ENCODE measurements around the gene GRAMD1A.
"Not testable (repeated sequence)": the region's sequence is repeated elsewhere in the genome, so short reads cannot be mapped to it uniquely, and the experiment has no call there.

Gene GRAMD1A

DNA sequence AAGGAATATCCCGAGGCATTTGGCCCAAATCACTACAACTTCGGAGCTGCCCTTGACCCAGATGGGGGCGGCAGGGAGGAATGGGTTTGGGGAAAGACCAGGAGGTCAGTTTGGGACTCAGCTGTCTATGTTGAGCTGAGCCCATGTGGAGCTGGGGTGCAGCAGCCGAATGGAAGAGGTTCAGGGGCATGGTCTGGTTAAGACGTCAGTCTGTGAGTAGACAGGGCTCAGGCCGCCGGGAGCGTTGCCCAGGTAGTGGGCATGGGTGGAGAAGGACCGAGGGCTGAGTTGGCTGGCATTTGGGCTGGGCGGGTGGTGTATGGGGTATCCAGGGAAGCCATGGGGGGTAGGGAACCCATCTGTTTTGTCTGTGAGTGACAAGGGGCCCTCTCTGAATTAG, 20.9 kb downstream of the GRAMD1A start:
- DNase-seq, result no peak

DNA sequence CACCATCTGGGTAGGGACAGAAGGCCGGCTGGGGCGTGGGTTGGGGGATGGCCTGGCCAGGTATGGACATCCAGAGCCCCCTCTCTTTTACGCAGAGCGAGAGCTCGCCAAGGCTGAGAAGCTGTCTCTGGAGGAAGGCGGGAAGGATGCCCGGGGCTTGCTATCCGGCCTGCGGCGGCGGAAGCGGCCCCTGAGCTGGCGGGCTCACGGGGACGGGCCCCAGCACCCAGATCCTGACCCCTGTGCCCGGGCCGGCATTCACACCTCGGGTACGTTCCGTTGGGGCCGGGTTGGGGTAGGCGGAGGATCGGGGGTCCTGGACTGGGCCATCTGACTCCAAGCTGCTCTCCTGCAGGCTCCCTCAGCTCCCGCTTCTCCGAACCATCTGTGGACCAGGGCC, 21.5 kb downstream of the GRAMD1A start:
- DNase-seq, result no peak

DNA sequence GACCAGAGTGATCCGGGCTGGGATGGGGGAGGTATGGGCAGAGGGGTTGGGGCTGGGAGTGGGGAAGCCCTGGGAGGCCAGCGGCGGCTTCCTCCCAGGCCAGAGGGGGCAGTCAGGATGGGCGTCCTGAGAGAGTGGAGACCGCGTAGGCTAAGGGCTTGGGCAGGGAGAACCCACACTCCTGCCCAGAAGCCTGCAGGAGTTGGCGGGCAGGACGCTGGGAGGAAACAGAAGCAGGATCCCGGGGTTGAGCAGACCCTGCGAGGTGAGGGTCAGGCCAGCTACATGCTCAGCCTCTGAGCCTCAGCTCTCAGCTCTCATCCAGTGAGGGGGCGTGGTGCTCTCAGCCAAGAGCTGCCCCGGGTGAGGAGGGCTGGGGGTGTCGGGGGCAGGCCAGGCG, 22.3 kb downstream of the GRAMD1A start:
- no peak for DNase-seq

DNA sequence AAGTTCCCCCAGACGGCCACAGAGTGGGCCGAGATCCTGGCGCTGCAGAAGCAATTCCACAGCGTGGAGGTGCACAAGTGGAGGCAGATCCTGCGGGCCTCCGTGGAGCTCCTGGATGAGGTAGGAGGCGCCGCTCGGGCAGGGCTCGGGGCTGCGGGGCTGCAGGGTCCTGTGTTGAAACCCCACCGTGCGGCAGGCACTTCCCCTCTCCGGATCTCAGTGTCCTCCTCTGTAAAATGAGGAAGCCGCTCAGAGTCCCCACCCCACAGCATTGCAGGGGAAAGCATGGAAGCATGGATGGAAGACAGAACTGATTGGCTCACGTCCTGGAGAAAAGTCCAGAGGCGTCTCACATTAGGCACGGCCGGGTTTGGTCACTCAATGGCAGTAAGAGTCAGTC, 23.3 kb downstream of the GRAMD1A start:
- DNase-seq, result no peak

DNA sequence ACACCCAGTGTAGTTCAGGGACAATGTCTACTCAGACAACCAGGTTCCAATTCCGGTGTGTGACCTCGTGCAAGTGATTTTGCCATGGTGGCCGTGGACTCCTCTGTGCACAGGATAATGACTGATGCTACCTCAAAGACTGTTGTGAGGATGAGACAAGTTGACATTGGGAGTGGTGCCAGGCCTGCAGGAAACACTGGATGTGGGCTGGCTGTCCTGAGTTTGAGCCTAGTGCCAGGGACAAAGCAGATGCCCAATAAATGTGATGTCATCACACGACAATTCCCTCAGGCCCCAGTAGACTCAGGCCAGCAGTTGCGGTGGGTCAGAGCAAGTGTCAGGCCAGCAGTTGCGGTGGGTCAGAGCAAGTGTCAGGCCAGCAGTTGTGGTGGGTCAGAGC, 24.0 kb downstream of the GRAMD1A start:
- no peak for DNase-seq

DNA sequence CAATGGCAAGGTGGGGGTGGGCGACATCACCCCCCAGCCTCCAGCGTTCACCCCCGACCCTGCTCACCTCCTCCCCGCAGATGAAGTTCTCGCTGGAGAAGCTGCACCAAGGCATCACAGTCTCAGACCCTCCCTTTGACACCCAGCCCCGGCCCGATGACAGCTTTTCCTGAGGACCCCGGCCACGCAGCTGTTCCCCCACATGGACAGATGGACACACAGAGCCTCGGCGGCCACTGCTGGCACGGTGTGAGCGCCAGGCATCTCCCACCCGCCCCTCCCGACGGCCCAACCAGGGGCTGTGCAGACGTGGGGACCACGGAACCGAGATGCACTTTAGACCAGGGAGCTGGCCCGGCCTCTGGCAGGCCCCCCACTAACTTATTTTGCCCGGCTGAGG, 25.8 kb downstream of the GRAMD1A start:
- DNase-seq, result no peak

DNA sequence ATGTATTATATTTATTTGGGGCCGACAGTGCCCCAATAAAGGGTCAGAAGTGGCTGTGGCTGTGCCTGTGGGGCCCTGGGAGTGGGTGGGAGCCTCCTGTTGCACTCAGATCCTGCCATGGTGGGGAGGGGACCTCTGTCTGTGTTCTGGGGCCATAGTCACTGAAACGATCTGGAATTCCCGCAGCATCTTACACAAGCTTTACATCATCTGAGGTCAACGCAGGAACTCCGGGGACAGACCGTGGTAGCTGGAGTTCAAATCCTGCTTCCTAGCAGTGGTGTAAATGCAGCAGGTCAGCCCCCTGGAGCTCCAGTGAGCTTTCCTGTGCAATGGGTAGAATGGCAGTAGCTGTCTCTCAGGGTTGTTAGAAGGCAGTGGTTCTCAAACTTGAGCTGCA, 26.3 kb downstream of the GRAMD1A start:
- DNase-seq, result no peak

DNA sequence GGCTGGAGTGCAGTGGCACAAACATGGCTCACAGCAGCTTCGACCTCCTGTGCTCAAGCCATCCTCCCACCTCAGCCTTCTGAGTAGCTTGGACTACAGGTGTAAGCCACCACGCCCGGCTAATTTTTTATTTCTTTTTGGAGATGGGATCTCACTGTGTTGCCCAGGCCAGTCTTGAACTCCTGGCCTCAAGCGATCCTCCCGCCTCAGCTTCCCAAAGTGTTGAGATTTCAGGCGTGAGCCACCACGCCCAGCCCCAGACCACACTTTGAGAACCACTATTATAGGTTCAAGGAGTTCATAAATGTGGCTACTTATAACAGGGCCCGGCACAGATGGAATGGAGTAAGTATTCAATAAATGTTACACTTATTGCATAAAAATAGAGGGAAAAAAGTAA, 26.9 kb downstream of the GRAMD1A start:
- DNase-seq, result no peak

DNA sequence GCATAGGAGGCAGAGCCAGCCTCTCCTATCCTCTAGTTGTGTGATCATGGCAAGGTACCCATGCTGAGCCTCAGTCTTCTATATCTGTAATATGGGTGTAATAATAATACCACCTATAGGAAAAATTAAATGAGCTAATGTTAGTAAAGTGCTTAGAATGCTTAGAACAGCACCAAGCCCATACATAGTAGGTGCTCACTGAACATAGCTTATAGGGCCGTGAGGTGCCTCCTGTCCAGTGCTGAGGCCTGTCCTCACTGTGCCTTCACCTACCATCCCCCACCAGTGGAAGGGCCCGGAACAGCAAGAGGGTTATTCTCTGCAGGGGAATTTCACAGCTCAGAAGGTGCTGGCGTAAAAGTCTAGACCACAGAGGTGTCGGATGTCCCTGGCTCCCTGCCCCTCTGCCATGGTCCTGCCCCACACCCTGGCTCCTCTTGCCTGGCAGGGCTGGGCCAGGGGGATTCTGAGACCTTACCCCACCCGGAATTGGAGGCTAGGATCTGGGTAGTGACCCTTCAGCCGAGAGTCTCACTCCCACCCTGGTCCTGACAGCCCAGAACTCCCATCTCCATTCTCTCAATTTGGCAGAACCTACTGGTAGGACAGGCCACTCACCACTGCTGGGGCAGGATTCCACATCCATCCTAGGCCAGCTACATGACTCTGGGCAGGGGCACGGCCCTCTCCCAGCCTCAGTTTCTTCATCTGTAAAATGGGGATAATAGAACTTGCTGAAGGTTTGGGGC, 27.9 kb downstream of the GRAMD1A start:
- no peak for DNase-seq

DNA sequence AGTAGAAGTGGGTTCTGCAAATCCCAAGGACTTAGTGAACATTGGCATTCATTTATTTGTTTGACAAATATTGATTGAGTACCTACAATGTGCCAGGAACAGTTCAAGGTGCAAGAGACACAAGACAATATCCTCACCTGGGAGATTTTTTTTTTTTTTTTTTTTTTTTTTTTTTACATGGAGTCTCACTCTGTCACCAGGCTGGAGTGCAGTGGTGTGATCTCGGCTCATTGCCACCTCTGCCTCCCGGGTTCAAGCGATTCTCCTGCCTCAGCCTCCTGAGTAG, 28.4 kb downstream of the GRAMD1A start:
- not testable (repeated sequence) for DNase-seq

DNA sequence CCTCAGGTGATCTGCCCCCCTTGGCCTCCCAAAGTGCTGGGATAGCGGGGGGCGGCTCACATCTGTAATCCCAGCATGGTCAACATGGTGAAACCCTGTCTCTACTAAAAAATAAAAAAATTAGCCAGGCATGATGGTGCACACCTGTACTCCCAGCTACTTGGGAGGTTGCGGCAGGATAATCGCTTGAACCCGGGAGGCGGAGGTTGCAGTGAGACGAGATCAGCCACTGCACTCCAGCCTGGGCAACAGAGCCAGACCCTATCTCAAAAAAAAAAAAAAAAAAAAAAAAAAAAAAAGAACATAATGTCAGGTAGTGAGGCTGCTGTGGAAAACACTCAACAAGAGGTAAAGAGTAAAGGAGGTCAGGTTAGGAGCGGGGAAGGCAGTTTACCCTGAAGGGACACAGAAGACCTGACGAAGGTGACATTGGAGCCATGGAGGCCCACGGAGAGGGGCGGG, 29.2 kb downstream of the GRAMD1A start:
- not testable (repeated sequence) for DNase-seq

DNA sequence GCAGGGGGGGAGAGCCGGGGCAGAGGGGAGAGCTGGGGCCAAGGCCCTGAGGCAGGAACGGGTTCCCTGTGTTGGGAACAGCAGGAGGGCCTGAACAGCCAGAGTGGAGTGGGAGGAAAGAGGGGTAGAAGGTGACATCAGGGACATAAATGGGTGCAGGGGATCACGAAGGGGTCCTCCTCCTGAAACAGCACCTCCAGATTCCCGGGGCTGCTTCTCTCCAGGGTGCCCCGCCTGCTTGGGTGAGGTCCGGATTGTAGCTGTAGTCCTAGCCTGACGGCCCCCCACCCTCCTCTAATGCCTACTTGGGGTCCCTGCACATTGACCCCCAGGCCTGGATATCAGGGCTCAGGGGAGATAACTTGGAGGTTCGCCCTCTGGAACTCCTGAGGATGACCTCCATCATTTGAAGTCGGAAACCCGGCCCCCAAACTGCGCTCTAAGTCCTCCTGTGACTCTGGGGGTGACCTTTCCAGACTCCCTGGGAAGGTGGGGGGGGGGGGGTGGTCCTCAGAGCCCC, 29.7 kb downstream of the GRAMD1A start:
- DNase-seq, result no peak

DNA sequence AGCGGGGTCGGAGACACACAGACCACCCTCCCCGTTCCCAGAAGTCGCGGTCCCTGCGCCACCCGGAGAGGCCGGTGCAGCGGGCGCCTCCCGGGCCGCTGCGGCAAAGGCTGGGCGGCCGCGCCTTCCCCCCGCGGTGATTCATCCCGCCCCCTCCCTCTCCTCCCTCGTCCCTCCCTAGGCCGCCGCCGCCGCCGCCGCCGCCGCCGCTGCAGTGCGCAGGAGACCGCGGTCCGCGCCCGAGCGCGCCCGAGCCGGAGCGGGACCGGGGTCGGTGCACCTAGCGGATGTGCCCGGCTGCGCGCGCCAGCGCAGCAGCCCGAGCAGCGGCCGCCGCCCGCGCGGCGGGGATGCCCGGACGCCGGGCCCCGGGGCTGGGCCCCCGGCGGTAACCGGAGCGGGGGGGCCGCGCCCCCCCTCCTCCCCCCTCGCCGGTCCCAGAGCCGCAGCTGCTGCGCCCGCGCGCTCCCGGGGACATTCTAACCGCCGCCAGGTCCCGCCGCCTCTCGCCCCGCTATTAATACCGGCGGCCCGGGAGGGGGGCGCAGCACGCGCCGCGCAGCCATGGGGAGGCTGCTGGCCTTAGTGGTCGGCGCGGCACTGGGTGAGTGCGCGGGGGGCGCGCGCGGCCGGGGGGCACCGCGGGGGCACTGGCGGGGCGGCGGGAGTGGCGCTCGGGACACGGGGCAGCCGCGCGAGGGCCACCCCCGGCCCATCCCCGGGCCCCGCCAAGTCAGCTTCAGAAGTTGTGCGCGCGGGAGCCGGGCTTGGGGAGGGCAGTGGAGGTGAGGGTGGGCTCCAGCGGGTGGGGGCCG, 30.3 kb downstream of the GRAMD1A start, which contains the start of gene SCN1B:
Gene SCN1B, plus strand, starts transcription at position 214 of the 815 bp plus-strand sequence. Its CDS starts 351 bp downstream, at position 565.
- DNase-seq, result peak; percentile 80 to 83

DNA sequence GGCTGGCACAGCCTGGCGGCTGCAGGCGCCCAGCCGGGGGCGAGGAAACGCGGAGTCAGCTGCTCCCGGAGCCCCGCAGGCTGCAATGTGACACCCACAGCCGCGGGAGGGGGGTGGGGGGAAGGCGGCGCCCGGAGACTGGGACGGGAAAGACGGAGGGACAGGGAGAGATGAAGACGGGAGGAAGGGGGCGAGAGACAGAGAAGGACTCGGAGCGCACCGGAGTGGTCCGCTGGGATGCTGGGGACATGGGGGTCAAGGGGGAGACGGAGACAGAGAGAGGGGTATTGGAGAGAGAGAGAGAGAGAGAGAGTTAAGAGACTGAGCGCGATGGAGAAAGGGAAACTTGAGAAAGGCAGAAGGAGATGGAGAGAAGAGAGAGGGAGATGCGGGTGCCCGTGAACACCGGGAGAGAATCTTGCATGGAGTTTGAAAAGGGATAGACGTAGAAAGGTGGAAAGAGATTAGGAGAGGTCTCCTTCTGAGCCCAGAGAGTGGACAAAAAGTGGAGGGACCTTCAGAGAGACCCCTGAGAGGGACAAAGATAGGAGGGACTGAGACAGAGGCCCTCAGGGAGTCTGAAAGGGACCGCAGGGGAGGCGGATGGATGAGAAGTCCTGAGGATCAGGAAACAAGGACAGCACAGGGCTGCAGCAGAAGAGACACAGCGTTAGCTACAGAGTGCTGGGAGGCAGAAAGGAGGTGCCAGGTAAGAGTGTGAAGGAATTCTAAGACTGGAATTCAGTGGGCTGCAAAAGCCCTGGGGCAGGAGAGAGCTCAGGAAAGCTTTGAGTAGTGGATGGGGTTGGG, 31.2 kb downstream of the GRAMD1A start:
- DNase-seq, result no peak

DNA sequence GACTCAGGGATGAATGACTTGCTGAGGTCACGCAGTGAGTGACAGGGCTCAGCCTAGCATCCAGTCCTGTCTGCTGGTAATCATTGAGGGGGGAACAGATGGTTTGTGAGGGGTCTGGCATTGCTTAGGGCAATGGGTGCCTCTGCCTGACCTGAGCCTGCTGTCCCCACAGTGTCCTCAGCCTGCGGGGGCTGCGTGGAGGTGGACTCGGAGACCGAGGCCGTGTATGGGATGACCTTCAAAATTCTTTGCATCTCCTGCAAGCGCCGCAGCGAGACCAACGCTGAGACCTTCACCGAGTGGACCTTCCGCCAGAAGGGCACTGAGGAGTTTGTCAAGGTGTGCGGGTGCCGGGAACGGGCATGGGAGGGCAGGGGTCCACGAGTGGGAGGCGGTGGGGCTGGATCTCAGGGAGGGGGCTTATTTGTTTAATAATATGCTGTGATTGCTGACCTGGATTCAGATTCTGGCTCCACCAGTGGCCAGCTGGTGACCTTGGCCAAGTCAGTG, 32.3 kb downstream of the GRAMD1A start:
- DNase-seq, result no peak

DNA sequence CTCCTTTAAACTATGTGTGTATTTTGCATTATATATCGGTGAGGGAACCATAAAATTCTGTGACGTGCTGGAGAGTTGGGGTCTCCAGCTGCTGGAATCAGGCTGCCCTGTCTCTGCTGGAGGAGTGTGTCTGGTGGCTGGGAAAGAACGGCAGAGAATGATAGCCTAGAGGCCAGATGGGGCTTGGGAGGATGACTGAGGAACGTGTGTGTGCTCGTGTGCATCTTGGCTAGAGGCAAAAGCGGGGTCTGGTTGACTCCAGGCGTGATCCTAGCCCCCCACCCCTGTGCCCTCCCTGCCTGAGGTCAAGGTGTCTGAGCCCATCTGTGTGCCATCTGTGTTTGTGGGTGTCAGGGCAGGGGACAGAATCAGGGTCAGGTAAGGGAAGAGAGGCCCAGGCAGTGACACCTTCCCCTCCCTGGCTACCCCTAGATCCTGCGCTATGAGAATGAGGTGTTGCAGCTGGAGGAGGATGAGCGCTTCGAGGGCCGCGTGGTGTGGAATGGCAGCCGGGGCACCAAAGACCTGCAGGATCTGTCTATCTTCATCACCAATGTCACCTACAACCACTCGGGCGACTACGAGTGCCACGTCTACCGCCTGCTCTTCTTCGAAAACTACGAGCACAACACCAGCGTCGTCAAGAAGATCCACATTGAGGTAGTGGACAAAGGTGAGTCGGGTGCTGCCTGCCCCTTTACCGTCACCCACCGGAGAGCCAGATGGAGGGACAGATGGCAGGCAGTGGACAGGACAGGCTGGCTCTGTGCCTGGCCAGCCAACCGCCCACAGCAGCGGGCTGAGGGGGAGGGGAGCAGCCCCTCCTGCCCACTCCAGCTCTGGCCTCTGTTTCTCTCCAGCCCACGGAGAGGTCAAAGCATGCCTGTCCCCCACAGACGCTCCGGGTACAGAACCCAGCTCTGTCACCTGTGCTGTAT, 33.2 kb downstream of the GRAMD1A start:
- no peak for DNase-seq

DNA sequence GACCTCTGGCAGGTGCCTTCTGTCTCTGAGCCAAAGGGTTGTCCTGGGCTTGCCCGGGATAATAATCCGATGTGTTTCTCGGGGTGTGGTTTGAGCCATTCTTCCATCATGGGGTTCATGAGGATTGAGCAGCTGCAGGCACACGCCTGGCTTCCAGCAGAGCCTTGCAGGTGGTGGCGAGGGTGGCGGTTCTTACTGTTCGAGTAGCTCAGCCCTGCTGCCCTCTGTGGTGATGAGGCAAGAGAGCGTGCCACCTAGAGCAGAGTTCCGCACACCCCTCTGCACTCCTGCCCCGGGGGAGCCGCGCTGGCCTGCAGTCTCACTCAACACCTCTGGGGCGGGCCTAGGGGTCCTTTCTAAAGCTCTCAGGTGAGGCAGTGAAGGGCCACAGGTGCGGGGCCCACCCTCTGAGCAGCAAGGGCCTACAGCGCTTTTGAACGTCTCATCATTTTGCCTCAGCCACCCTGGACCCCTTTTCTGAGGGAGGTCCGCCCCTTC, 33.9 kb downstream of the GRAMD1A start:
- DNase-seq, result no peak

DNA sequence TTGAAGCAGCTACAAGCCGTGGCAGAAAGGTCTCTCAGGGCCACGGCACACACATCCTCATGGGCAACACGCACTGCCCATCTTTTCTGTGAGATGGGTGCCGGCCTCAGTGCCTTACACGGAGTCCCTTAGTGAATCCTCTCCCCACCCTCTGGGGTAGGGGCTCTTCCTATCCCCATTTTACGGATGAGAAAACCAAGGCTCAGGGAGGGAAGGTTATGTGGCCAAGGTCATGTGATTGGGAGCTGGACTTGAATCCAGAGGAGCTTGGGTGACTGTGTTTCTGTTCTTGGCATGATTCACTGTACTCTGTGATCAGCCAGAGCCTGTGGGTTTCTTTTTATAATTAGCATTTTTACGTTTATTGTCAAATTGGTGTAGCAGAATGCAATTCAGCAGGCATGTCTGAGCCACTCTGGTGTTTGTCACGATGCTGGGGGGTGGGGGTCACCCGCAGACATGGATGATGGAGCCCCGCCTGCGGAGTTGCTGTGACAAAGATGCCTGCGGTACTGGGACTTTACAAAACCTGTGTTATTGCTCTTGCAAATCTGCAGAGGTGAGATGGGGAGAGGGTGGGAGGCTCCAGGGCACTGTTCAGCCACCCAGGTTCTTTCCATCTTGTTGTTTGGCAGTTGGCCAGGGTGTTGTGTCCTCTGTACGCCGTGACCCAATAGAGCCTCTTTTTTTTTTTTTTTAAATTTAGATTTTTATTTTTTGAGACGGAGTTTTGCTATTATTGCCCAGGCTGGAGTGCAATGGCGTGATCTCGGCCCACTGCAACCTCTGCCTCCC, 34.7 kb downstream of the GRAMD1A start:
- DNase-seq, result no peak

DNA sequence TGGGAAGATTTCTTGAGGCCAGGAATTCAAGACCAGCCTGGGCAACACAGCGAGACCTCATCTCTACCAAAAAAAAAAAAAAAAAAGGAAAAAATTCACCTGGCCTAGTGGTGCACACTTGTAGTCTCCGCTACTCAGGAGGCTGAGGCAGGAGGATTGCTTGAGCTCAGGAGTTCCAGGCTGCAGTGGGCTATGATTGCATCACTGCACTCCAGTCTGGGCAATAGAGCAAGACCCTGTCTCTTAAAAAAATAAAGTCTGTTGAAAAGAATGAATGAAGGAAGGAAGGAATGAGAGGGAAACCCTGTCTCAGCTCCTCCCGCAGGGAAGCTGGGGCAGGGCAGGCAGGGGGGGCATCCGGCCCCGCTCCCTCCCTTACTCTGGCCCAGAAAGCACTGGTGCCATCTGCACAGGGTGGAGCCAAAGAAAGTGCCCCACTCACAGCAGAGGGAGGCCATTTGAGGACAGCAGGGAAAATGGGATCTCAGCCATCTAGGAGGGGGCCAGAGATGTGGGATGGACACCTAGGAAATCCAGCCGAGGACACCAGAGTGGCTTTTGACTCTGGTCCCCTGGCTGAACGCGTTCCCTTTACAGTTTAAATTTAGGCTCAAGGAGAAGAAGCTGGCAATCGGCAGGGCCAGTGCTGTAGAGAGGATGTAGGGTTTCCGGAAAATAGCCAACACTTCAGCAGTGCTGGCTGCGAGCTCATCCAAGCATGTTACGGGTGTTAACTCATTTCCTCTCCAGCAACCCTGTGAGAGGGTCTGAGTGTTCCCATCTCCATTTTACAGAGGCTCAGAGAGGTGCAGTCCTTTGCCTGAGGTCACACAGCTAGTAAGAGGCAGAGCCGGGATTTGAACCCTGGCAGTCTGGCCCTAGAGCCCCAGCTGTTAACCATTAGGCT, 37.8 kb downstream of the GRAMD1A start:
- no peak for DNase-seq

All from activated T-cell treated with anti-CD3 and anti-CD28 coated beads, Interleukin-2, amount 50 U/mL, for 48 hours (primary cell).